Smooth muscle cell (in vitro differentiated cells): ENCODE data around the gene SYNE1. TPM values are rescaled to one million over a fixed set of nuclear protein-coding genes. Genes with fewer than 3 reads are reported as not detected.
"Not testable (repeated sequence)": the region's sequence is repeated elsewhere in the genome, so short reads cannot be mapped to it uniquely, and the experiment has no call there.

Source experiments
- DNase-seq: peaks from one replicate; lab custom pipeline; 2025; ENCODE audit not compliant: unreplicated experiment; lab: John Stamatoyannopoulos, UW
- H2AFZ ChIP-seq: fragments of 200-600 bp; sonication (generic); 2 replicates; pipeline ENCODE4 v1.6.0; 2016; ENCODE audit warnings: antibody characterized with exemption, low read depth, mild to moderate bottlenecking
- H3F3A ChIP-seq: fragments of 200-600 bp; sonication (generic); 2 replicates; pipeline ENCODE4 v1.6.0; 2017; ENCODE audit warnings: antibody characterized with exemption, low read depth
- H3K27ac ChIP-seq: fragments of 200-600 bp; sonication (generic); 2 replicates; pipeline ENCODE4 v1.5.1; 2016; ENCODE audit warnings: low read depth, mild to moderate bottlenecking
- H3K27me3 ChIP-seq: fragments of 200-600 bp; sonication (generic); 2 replicates; pipeline ENCODE4 v1.6.1; 2016; ENCODE audit warnings: low read depth, mild to moderate bottlenecking
- H3K36me3 ChIP-seq: fragments of 200-600 bp; sonication (generic); 2 replicates; pipeline ENCODE4 v1.5.1; 2016; ENCODE audit warnings: low read depth
- H3K4me1 ChIP-seq: fragments of 200-600 bp; sonication (generic); 2 replicates; pipeline ENCODE4 v1.5.1; 2016; ENCODE audit warnings: low read depth
- H3K4me2 ChIP-seq: fragments of 200-600 bp; sonication (generic); 2 replicates; pipeline ENCODE4 v1.6.0; 2016; ENCODE audit warnings: mild to moderate bottlenecking
- H3K4me3 ChIP-seq: fragments of 200-600 bp; sonication (generic); 2 replicates; pipeline ENCODE4 v1.5.1; 2016; ENCODE audit warnings: mild to moderate bottlenecking
- H3K79me2 ChIP-seq: fragments of 200-600 bp; sonication (generic); 2 replicates; pipeline ENCODE4 v1.6.0; 2016; ENCODE audit warnings: low read depth, mild to moderate bottlenecking
- H3K9ac ChIP-seq: fragments of 200-600 bp; sonication (generic); 2 replicates; pipeline ENCODE4 v1.6.0; 2016; ENCODE audit warnings: low read depth
- H3K9me3 ChIP-seq: fragments of 200-600 bp; sonication (generic); replicated peaks from 2 replicates; pipeline ENCODE4 v1.5.1; 2016; ENCODE audit warnings: low read depth
- H4K20me1 ChIP-seq: fragments of 200-600 bp; sonication (generic); 2 replicates; pipeline ENCODE4 v1.6.0; 2016; ENCODE audit warnings: low read depth
- WGBS: methylation state at CpG from one replicate; pipeline ENCODE4 v1.1.7; 2016; ENCODE audit warnings: low lambda C conversion rate; 5-methylcytosine and 5-hydroxymethylcytosine counted together
- polyA plus RNA-seq: library from polyadenylated mRNA; unstranded; fragments of >200 nt; fragmentation: Nextera tagmentation; extraction: Ambion mirVana; gene quantifications from 2 replicates; pipeline ENCODE4 v1.2.1, GENCODE V29; 2016
- total RNA-seq: library from RNA; depleted of rRNA; stranded (reverse); fragments of >200 nt; gene quantifications from 2 replicates; pipeline ENCODE4 v1.2.3, GENCODE V29; 2014
- TF ChIP-seq, protein P1 (sequence below): fragments of 200-600 bp; sonication (generic); IDR thresholded peaks from 2 replicates; pipeline ENCODE4 v1.5.1; 2017; ENCODE audit warnings: borderline replicate concordance, mild to moderate bottlenecking, antibody characterized with exemption; ENCODE audit not compliant: insufficient read depth, poor library complexity, severe bottlenecking

SYNE1 gene
- total and polyA plus RNA-seq, 2 experiments from 2014 or later: 18.2 to 56.2 TPM

DNA sequence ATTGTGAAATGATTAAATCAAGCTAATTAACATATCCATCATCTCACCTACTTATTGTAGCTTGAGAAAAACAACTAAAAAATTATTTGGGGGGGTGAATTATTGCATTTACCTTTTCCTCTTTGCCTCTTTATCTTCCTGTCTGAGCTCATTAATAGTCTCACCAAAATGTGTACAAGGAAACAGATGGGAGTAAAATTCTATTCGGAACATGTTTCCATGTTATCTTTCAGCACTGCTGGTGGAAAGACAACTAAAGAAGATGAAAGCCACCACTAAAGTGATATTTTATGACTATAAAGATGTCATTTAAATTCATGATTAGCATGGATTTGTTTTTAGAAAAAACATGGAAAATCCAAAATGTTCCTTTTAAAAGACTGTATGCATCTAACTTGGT, 102.6 kb downstream of the SYNE1 start:
- Histone ChIP-seq H3K9me3 (no peaks in the 10 kb centered on the region), H3K36me3 (no peaks in the 10 kb centered on the region), H3K4me1 (no peaks in the 10 kb centered on the region), H3K4me3 (no peak overlapping the region), H4K20me1 (no peaks in the 10 kb centered on the region), H3K27ac (no peak overlapping the region), H2AFZ (no peak overlapping the region), H3K9ac (no peak overlapping the region), H3K27me3 (no peaks in the 10 kb centered on the region), H3K79me2 (no peaks in the 10 kb centered on the region), H3F3A (no peaks in the 10 kb centered on the region), H3K4me2 (no peak overlapping the region)
- 81% methylated on average over 1 of the region's 1 CpG for WGBS
- TF ChIP-seq, protein P1, sequence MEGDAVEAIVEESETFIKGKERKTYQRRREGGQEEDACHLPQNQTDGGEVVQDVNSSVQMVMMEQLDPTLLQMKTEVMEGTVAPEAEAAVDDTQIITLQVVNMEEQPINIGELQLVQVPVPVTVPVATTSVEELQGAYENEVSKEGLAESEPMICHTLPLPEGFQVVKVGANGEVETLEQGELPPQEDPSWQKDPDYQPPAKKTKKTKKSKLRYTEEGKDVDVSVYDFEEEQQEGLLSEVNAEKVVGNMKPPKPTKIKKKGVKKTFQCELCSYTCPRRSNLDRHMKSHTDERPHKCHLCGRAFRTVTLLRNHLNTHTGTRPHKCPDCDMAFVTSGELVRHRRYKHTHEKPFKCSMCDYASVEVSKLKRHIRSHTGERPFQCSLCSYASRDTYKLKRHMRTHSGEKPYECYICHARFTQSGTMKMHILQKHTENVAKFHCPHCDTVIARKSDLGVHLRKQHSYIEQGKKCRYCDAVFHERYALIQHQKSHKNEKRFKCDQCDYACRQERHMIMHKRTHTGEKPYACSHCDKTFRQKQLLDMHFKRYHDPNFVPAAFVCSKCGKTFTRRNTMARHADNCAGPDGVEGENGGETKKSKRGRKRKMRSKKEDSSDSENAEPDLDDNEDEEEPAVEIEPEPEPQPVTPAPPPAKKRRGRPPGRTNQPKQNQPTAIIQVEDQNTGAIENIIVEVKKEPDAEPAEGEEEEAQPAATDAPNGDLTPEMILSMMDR: no peak
- no peak for DNase-seq

DNA sequence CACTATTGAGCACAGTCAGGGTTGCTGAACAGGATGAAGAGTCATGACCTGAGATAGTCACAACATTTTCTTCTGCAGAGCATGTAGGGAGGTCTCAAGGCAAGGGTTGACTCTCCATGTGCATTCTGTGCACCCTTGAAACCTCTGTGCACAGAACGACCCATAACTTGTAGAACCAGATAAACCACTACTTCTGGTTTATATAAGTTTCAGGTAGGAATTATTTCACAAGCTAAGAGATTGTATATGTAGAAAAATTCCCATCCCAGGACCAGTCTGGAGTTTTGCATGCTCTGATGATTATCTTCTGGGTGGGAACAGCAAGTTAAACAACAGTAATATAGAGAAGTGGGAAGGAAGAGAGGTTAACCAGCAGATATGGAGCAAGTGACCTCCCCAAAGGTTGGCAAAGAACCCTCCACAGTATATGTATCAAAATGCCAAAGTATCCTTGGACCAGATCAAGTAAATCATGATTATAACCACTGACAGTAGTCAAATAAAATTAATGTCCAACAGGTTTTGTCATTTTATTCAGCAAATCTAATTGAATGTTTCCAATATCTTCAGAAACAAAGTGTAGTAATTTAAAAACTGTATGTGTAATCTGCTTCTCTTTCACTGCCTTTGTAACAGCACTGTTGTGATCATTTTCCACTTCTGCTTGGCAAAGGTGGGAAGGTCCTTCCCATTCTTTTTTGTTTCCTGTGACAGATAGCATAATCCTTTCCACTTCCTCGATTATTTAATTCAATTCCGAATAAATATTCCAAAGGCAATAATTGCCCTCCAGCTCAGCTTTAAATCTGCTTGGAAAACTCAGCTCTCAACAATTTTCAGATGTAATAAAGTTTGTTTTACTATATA, 104.4 kb downstream of the SYNE1 start:
- TF ChIP-seq, protein P1: no peak
- no peak overlapping the region for H3K4me2 ChIP-seq
- H3K4me1 ChIP-seq: no peaks in the 10 kb centered on the region
- DNase-seq: no peak
- H3K4me3 ChIP-seq: no peak overlapping the region
- H3K27ac ChIP-seq: no peak overlapping the region
- H3K9ac ChIP-seq: no peak overlapping the region
- no peak overlapping the region for H2AFZ ChIP-seq
- WGBS: 79% methylated on average over 3 of the region's 3 CpGs
- H3F3A ChIP-seq: no peaks in the 10 kb centered on the region
- no peaks in the 10 kb centered on the region for H3K36me3 ChIP-seq
- H3K9me3 ChIP-seq: no peaks in the 10 kb centered on the region
- H4K20me1 ChIP-seq: no peaks in the 10 kb centered on the region
- H3K79me2 ChIP-seq: no peaks in the 10 kb centered on the region
- H3K27me3 ChIP-seq: no peaks in the 10 kb centered on the region

DNA sequence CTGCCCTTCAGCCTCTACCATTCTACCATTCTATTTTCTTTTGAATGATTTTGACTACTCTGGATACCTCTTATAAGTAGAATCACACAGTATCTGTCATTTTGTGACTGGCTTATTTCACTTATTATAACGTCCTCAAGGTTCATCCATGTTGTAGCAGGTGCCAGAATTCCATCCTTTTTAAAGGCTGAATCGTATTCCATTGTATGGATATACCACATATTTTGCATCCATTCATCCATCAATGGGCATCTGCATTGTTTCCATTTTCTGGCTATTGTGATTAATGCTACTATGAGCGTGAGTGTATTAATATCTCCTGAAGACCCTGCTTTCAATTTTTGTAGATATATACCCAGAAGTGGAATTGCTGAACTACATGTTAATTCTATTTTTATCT, 105.5 kb downstream of the SYNE1 start:
- H3K4me3 ChIP-seq: no peak overlapping the region
- no peak overlapping the region for H3K4me2 ChIP-seq
- H3K27me3 ChIP-seq: no peaks in the 10 kb centered on the region
- no peaks in the 10 kb centered on the region for H3K9me3 ChIP-seq
- no peaks in the 10 kb centered on the region for H3K79me2 ChIP-seq
- H2AFZ ChIP-seq: no peak overlapping the region
- WGBS: 91% methylated on average over 3 of the region's 3 CpGs
- TF ChIP-seq, protein P1: no peak
- no peak overlapping the region for H3K9ac ChIP-seq
- DNase-seq: no peak
- no peaks in the 10 kb centered on the region for H3K36me3 ChIP-seq
- H3F3A ChIP-seq: no peaks in the 10 kb centered on the region
- no peaks in the 10 kb centered on the region for H3K4me1 ChIP-seq
- no peak overlapping the region for H3K27ac ChIP-seq
- H4K20me1 ChIP-seq: no peaks in the 10 kb centered on the region

DNA sequence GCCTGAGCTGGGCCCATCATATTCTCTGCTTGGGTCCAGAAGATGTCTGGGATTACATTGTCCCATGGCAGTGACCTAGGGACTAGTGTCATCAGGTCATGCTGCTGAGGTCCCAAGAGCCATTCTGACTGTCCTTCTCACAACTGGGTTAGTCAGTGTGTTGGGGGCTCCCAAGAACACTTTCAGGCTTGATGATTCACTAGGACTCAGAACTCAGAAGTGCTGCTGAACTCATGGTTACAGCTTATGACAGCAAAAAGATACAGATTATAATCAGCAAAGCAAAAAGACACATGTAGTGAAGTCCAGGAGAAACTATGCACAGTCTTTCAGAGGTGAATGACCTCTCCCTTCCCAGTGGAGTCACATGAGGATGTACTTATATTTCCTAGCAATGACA, 107.8 kb downstream of the SYNE1 start:
- DNase-seq: no peak
- no peak overlapping the region for H2AFZ ChIP-seq

DNA sequence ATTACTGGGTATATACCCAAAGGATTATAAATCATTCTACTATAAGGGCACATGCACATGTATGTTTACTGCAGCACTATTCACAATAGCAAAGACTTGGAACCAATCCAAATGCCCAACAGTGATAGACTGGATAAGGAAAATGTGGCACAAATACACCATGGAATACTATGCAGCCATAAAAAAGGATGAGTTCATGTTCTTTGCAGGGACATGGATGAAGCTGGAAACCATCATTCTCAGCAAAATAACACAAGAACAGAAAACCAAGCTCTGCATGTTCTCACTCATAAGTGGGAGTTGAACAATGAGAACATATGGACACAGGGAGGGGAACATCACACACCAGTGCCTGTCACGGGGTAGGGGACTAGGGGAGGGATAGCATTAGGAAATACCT, 123.0 kb downstream of the SYNE1 start:
- H3K4me2 ChIP-seq, H3K9me3 ChIP-seq, H4K20me1 ChIP-seq, H3K27ac ChIP-seq, H3K36me3 ChIP-seq, H2AFZ ChIP-seq, H3K9ac ChIP-seq, DNase-seq, H3K4me3 ChIP-seq, H3K4me1 ChIP-seq, H3F3A ChIP-seq, H3K27me3 ChIP-seq, H3K79me2 ChIP-seq: not testable (repeated sequence)
- WGBS: 95% methylated on average over 1 of the region's 1 CpG

More for the DNA sequence above, 107.8 kb downstream of the SYNE1 start:
- H3K4me1 ChIP-seq: no peaks in the 10 kb centered on the region
- H3K27me3 ChIP-seq: no peaks in the 10 kb centered on the region
- H3F3A ChIP-seq: no peaks in the 10 kb centered on the region
- H3K4me2 ChIP-seq: no peak overlapping the region
- H3K27ac ChIP-seq: no peak overlapping the region
- H3K9me3 ChIP-seq: no peaks in the 10 kb centered on the region
- TF ChIP-seq, protein P1: no peak
- no peak overlapping the region for H3K9ac ChIP-seq
- H3K79me2 ChIP-seq: no peaks in the 10 kb centered on the region
- H3K4me3 ChIP-seq: no peak overlapping the region
- H3K36me3 ChIP-seq: no peaks in the 10 kb centered on the region
- no peaks in the 10 kb centered on the region for H4K20me1 ChIP-seq
